K562 (cell line): ENCODE data around the gene COL15A1. TPM values are rescaled to one million over a fixed set of nuclear protein-coding genes. Genes with fewer than 3 reads are reported as not detected.

Experiments
- CBFA2T2 ChIP-seq: fragments of 450-650 bp; conservative IDR thresholded peaks from 2 replicates; pipeline ENCODE4 v1.6.1; 2017; ENCODE audit warnings: mild to moderate bottlenecking
- CBX1 ChIP-seq: sonication (generic); IDR thresholded peaks from 2 replicates; pipeline ENCODE4 v1.6.1; 2016; ENCODE audit warnings: antibody characterized with exemption, low read depth, mild to moderate bottlenecking
- CSDE1 ChIP-seq, 2 experiments: fragments of 450-650 bp; IDR thresholded peaks; 2 replicates each; pipeline ENCODE4 v1.6.1; 2016; ENCODE audit warnings: mild to moderate bottlenecking in 1 of 2
- GABPA ChIP-seq: fragments of 200-800 bp; sonication (Bioruptor generic); conservative IDR thresholded peaks from 2 replicates; pipeline ENCODE4 v1.6.1; 2016; ENCODE audit warnings: low read depth, missing genetic modification characterization, missing compliant biosample characterization
- MTA1 ChIP-seq: fragments of 450-650 bp; IDR thresholded peaks from 2 replicates; pipeline ENCODE4 v1.6.1; 2017; ENCODE audit warnings: borderline replicate concordance
- NFYB ChIP-seq: IDR thresholded peaks from 2 replicates; pipeline ENCODE4 v1.6.1; 2011; ENCODE audit warnings: mild to moderate bottlenecking, moderate library complexity; ENCODE audit not compliant: insufficient read length; ENCODE audit errors: extremely low read depth
- NR2F6 ChIP-seq: fragments of 450-650 bp; formaldehyde crosslinking; IDR thresholded peaks from 2 replicates; pipeline ENCODE4 v1.4.0; 2020; ENCODE audit warnings: mild to moderate bottlenecking
- SLC30A9 ChIP-seq: fragments of 250-450 bp; sonication (Bioruptor Pico); IDR thresholded peaks from 2 replicates; pipeline ENCODE4 v1.8.0; 2022; ENCODE audit warnings: mild to moderate bottlenecking, moderate library complexity
- TCF3 ChIP-seq: sonication (generic); formaldehyde crosslinking; IDR thresholded peaks from 2 replicates; pipeline ENCODE4 v1.4.0; 2020; ENCODE audit warnings: mild to moderate bottlenecking, missing genetic modification reagents
- XRCC5 ChIP-seq: fragments of 200-400 bp; formaldehyde crosslinking; IDR thresholded peaks from 2 replicates; pipeline ENCODE4 v1.6.1; 2017; ENCODE audit warnings: low read depth, mild to moderate bottlenecking, low read length
- ZNF184 ChIP-seq: sonication (generic); formaldehyde crosslinking; IDR thresholded peaks from 2 replicates; pipeline ENCODE4 v1.5.0; 2020; ENCODE audit warnings: missing genetic modification reagents
- ZNF3 ChIP-seq: fragments of 250-450 bp; sonication (Bioruptor Pico); IDR thresholded peaks from 2 replicates; pipeline ENCODE4 v1.5.0; 2021; ENCODE audit warnings: mild to moderate bottlenecking, moderate library complexity
- polyA plus RNA-seq, 8 experiments: library from polyadenylated mRNA; depleted of rRNA in 4 of 8; stranded (reverse) in 5 of 8; unstranded in 3 of 8; fragments of >200 nt; fragmentation: Nextera tagmentation in 2 of 8; fragmentation: Illumina TruSeq in 1 of 8; extraction: Ambion mirVana in 2 of 8; extraction: Trizol in 1 of 8; gene quantifications; 2 replicates each; pipeline versions ENCODE4 v1.2.1 to v1.2.3, GENCODE V29; 2011 to 2014; ENCODE audit warnings: inconsistent platforms in 1 of 8, missing spikeins in 1 of 8
- total RNA-seq, 7 experiments: library from RNA; depleted of rRNA in 6 of 7; stranded (reverse); fragments of >200 nt in 6 of 7; fragmentation: Illumina TruSeq in 2 of 7; extraction: Trizol in 2 of 7; gene quantifications; 2 replicates each; pipeline versions ENCODE4 v1.2.1 to v1.2.3, GENCODE V29; 2011 to 2021; ENCODE audit warnings: low replicate concordance in 1 of 7
- TF ChIP-seq, protein P1 (sequence below): sonication (generic); formaldehyde crosslinking; IDR thresholded peaks from 2 replicates; pipeline ENCODE4 v1.8.0; 2022; ENCODE audit warnings: mild to moderate bottlenecking, missing genetic modification reagents
- TF ChIP-seq, protein P2 (sequence below): sonication (generic); formaldehyde crosslinking; IDR thresholded peaks from 2 replicates; pipeline ENCODE4 v1.8.1; 2023; ENCODE audit warnings: mild to moderate bottlenecking, missing genetic modification reagents
- TF ChIP-seq, protein P3 (sequence below): fragments of 450-650 bp; conservative IDR thresholded peaks from 2 replicates; pipeline ENCODE4 v1.6.1; 2016; ENCODE audit warnings: missing genetic modification characterization, low read depth, mild to moderate bottlenecking, control low read depth, missing compliant biosample characterization
- TF ChIP-seq, protein P4 (sequence below): fragments of 450-650 bp; formaldehyde crosslinking; IDR thresholded peaks from 2 replicates; pipeline ENCODE4 v1.4.0; 2020; ENCODE audit warnings: mild to moderate bottlenecking, moderate library complexity

COL15A1 gene
- total and polyA plus RNA-seq, 9 of the 15 experiments (the other 6 are each of a cell fraction or from before 2014, with no cell fraction given): 0.46 to 5.1 (median 2.6) TPM

DNA sequence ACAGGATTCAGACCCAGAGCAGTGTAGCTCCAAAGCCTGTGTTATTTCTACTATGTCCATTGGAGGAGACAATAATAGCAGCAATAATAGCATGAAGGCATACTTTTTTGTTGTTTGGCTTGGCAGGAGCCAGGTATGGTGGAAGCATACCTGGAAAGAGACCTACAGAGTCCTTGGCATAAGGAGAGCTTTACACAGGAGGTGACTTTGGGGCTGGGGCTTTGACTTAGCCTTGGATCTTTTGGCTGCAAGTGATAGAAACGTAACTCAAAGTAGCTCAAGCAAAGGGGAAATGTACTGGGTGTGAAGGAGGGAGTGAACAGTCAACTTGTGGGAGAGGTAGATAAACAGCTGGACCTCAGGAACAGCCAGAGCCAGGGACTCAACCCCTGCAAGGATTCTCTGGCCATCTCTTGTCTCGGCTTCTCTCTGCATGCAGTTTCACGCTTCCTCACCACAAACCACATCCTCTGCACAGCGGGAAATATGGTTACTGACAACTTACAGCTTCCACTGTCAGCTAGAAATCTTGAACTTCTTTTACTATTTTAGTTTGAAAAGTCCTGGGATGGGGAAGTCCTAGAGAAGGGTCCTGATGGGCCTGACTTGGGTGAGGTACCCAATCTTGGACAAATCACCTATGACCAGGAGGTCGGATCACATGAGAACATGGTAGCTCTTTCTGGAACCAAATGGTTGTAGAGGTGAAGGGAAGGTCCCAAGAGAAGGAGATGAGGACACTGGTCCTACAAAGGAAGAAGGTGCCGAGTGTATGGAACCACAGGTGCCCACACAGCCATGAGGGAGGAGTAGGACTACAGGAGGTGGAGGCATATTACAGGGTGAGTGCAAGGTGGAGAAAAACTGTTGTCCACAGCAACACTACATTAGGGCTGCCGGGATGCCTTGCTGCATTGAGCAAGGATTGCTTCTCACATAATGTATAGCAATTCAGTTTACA, 114.2 kb downstream of the COL15A1 start (continued):
- TF ChIP-seq, protein P1, sequence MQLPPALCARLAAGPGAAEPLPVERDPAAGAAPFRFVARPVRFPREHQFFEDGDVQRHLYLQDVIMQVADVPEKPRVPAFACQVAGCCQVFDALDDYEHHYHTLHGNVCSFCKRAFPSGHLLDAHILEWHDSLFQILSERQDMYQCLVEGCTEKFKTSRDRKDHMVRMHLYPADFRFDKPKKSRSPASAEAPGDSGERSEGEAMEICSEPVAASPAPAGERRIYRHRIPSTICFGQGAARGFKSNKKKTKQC (CRISPR knock-in tag): no peak
- TF ChIP-seq, protein P2, sequence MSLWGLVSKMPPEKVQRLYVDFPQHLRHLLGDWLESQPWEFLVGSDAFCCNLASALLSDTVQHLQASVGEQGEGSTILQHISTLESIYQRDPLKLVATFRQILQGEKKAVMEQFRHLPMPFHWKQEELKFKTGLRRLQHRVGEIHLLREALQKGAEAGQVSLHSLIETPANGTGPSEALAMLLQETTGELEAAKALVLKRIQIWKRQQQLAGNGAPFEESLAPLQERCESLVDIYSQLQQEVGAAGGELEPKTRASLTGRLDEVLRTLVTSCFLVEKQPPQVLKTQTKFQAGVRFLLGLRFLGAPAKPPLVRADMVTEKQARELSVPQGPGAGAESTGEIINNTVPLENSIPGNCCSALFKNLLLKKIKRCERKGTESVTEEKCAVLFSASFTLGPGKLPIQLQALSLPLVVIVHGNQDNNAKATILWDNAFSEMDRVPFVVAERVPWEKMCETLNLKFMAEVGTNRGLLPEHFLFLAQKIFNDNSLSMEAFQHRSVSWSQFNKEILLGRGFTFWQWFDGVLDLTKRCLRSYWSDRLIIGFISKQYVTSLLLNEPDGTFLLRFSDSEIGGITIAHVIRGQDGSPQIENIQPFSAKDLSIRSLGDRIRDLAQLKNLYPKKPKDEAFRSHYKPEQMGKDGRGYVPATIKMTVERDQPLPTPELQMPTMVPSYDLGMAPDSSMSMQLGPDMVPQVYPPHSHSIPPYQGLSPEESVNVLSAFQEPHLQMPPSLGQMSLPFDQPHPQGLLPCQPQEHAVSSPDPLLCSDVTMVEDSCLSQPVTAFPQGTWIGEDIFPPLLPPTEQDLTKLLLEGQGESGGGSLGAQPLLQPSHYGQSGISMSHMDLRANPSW (CRISPR knock-in tag): no peak
- TF ChIP-seq CSDE1 (IDR thresholded peaks at IDR 0.05): no peak
- TF ChIP-seq TCF3 (CRISPR knock-in tag): peak; percentile 96
- TF ChIP-seq CBFA2T2: peak; percentile 88
- TF ChIP-seq NR2F6: no peak
- no peak for TF ChIP-seq MTA1
- TF ChIP-seq ZNF184 (CRISPR knock-in tag): no peak
- no peak; the same call in 1 of the 2 replicates for TF ChIP-seq GABPA (tag)
- TF ChIP-seq, protein P3, sequence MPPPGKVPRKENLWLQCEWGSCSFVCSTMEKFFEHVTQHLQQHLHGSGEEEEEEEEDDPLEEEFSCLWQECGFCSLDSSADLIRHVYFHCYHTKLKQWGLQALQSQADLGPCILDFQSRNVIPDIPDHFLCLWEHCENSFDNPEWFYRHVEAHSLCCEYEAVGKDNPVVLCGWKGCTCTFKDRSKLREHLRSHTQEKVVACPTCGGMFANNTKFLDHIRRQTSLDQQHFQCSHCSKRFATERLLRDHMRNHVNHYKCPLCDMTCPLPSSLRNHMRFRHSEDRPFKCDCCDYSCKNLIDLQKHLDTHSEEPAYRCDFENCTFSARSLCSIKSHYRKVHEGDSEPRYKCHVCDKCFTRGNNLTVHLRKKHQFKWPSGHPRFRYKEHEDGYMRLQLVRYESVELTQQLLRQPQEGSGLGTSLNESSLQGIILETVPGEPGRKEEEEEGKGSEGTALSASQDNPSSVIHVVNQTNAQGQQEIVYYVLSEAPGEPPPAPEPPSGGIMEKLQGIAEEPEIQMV (tag): no peak
- TF ChIP-seq NFYB: no peak
- no peak for TF ChIP-seq CBX1
- TF ChIP-seq ZNF3 (CRISPR knock-in tag): no peak
- TF ChIP-seq, protein P4, sequence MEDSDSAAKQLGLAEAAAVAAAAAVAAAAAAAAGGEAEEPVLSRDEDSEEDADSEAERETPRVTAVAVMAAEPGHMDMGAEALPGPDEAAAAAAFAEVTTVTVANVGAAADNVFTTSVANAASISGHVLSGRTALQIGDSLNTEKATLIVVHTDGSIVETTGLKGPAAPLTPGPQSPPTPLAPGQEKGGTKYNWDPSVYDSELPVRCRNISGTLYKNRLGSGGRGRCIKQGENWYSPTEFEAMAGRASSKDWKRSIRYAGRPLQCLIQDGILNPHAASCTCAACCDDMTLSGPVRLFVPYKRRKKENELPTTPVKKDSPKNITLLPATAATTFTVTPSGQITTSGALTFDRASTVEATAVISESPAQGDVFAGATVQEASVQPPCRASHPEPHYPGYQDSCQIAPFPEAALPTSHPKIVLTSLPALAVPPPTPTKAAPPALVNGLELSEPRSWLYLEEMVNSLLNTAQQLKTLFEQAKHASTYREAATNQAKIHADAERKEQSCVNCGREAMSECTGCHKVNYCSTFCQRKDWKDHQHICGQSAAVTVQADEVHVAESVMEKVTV (CRISPR knock-in tag): no peak
- no peak for TF ChIP-seq SLC30A9 (CRISPR knock-in tag)
- TF ChIP-seq XRCC5: no peak
